SK-N-SH (cell line): ENCODE results near the gene PDGFC. TPM values are rescaled to one million over a fixed set of nuclear protein-coding genes. Genes with fewer than 3 reads are reported as not detected.

Experiments used
- CTCF ChIA-PET: fragments of 300-600, 350-600 bp; formaldehyde crosslinking; extraction: SDS; loops from one replicate; lab custom pipeline; 2021; lab: Yijun Ruan, JAX
- POLR2A ChIA-PET: fragments of 350-600 bp; sonication (Branson Sonifier 250); formaldehyde crosslinking; extraction: SDS; loops from one replicate; lab custom pipeline; 2020; ENCODE audit warnings: antibody characterized with exemption, inconsistent platforms; lab: Yijun Ruan, JAX
- DNase-seq: peaks from one replicate; pipeline ENCODE4 v3.0.0; 2012
- H2AFZ ChIP-seq: fragments of 200-600 bp; sonication (generic); 2 replicates; pipeline ENCODE4 v1.8.1; 2016; ENCODE audit warnings: antibody characterized with exemption, mild to moderate bottlenecking, low read depth
- H3F3A ChIP-seq: fragments of 200-600 bp; sonication (generic); replicated peaks from 2 replicates; pipeline ENCODE3; 2016; ENCODE audit warnings: antibody characterized with exemption, mild to moderate bottlenecking; ENCODE audit not compliant: insufficient read depth
- H3K27ac ChIP-seq, 2 experiments: fragments of 200-500 bp in 1 of 2; fragments of 200-600 bp in 1 of 2; sonication (Bioruptor generic) in 1 of 2; sonication (generic), shearing (Covaris generic) in 1 of 2; 2 replicates each; pipeline versions ENCODE4 v1.5.1 to v1.6.1; 2014 to 2016; ENCODE audit warnings: low read depth in 2 of 2, inconsistent platforms in 1 of 2, low read length in 1 of 2, mild to moderate bottlenecking in 1 of 2, mixed read lengths in 1 of 2
- H3K27me3 ChIP-seq: fragments of 200-600 bp; sonication (generic), shearing (Covaris generic); 2 replicates; pipeline ENCODE4 v1.6.1; 2016; ENCODE audit warnings: mixed run types; ENCODE audit not compliant: insufficient read depth
- H3K36me3 ChIP-seq, 2 experiments: fragments of 200-500 bp in 1 of 2; fragments of 200-600 bp in 1 of 2; sonication (Bioruptor generic) in 1 of 2; sonication (generic) in 1 of 2; replicated peaks in 1 of 2; 2 replicates each; pipeline versions ENCODE3 to v1.5.1; 2014 to 2016; ENCODE audit warnings: low read length in 1 of 2, mild to moderate bottlenecking in 1 of 2; ENCODE audit not compliant: insufficient read depth in 2 of 2, control insufficient read depth in 1 of 2
- H3K4me1 ChIP-seq, 2 experiments: fragments of 200-500 bp in 1 of 2; fragments of 200-600 bp in 1 of 2; sonication (Bioruptor generic) in 1 of 2; sonication (generic), shearing (Covaris generic) in 1 of 2; 2 replicates each; pipeline versions ENCODE4 v1.5.1 to v1.6.1; 2014 to 2016; ENCODE audit warnings: low read depth in 1 of 2, low read length in 1 of 2, mixed run types in 1 of 2; ENCODE audit not compliant: insufficient read depth in 2 of 2, control insufficient read depth in 1 of 2
- H3K4me2 ChIP-seq: fragments of 200-600 bp; sonication (generic), shearing (Covaris generic); 2 replicates; pipeline ENCODE4 v1.6.1; 2017; ENCODE audit warnings: mixed run types
- H3K4me3 ChIP-seq, 2 experiments: fragments of 200-500 bp in 1 of 2; fragments of 200-600 bp in 1 of 2; sonication (Bioruptor generic) in 1 of 2; sonication (generic), shearing (Covaris generic) in 1 of 2; 2 replicates each; pipeline versions ENCODE4 v1.5.1 to v1.8.1; 2014 to 2016; ENCODE audit warnings: low read depth in 2 of 2, inconsistent platforms in 1 of 2, low read length in 1 of 2, mild to moderate bottlenecking in 1 of 2, mixed read lengths in 1 of 2, moderate library complexity in 1 of 2
- H3K79me2 ChIP-seq: fragments of 200-600 bp; sonication (generic); 2 replicates; pipeline ENCODE4 v1.8.1; 2017; ENCODE audit warnings: mild to moderate bottlenecking; ENCODE audit not compliant: insufficient read depth
- H3K9ac ChIP-seq: fragments of 200-600 bp; sonication (generic); 2 replicates; pipeline ENCODE4 v1.6.1; 2017; ENCODE audit warnings: mixed run types
- H3K9me2 ChIP-seq: fragments of 200-600 bp; sonication (generic); 2 replicates; pipeline ENCODE4 v1.6.1; 2017; ENCODE audit warnings: mixed run types
- H3K9me3 ChIP-seq: fragments of 200-600 bp; sonication (generic); 2 replicates; pipeline ENCODE4 v1.6.1; 2017; ENCODE audit warnings: mixed run types, mild to moderate bottlenecking, moderate library complexity
- H4K20me1 ChIP-seq: fragments of 200-600 bp; sonication (generic); 2 replicates; pipeline ENCODE4 v1.6.1; 2017; ENCODE audit warnings: mild to moderate bottlenecking, mixed run types; ENCODE audit not compliant: insufficient read depth
- CHD2 ChIP-seq: fragments of 150-350 bp; IDR thresholded peaks from 2 replicates; pipeline ENCODE4 v1.6.1; 2018; ENCODE audit warnings: low read length; ENCODE audit not compliant: partially characterized antibody
- ELF1 ChIP-seq: IDR thresholded peaks from 2 replicates; pipeline ENCODE4 v1.4.0; 2012
- EP300 ChIP-seq, 2 experiments: IDR thresholded peaks; 2 replicates each; pipeline versions ENCODE4 v1.4.0 to v1.6.1; 2012; ENCODE audit warnings: borderline replicate concordance in 1 of 2, low read depth in 1 of 2, low read length in 1 of 2
- EZH2phosphoT487 ChIP-seq: fragments of 200-600 bp; sonication (generic); IDR thresholded peaks from 2 replicates; pipeline ENCODE4 v1.6.1; 2017; ENCODE audit warnings: low read depth, mixed run types, mild to moderate bottlenecking, antibody characterized with exemption, moderate library complexity, borderline replicate concordance
- FOSL2 ChIP-seq: IDR thresholded peaks from 2 replicates; pipeline ENCODE4 v1.4.0; 2012; ENCODE audit warnings: low read depth, mild to moderate bottlenecking, moderate library complexity, borderline replicate concordance
- GATA2 ChIP-seq: sonication (generic); formaldehyde crosslinking; IDR thresholded peaks from 2 replicates; pipeline ENCODE4 v1.5.0; 2020; ENCODE audit warnings: mild to moderate bottlenecking, missing genetic modification reagents
- JUND ChIP-seq: IDR thresholded peaks from 2 replicates; pipeline ENCODE4 v1.4.0; 2012
- MXI1 ChIP-seq: IDR thresholded peaks from 2 replicates; pipeline ENCODE4 v1.6.1; 2012; ENCODE audit warnings: mild to moderate bottlenecking, low read depth, low read length, improper control_type of control experiment
- NRF1 ChIP-seq: IDR thresholded peaks from 2 replicates; pipeline ENCODE4 v1.6.1; 2012; ENCODE audit warnings: low read depth, mild to moderate bottlenecking, low read length
- POLR2AphosphoS5 ChIP-seq: IDR thresholded peaks from 2 replicates; pipeline ENCODE4 v1.6.1; 2012; ENCODE audit warnings: low read depth, low read length
- RAD21 ChIP-seq: IDR thresholded peaks from 2 replicates; pipeline ENCODE4 v1.6.1; 2012; ENCODE audit warnings: mild to moderate bottlenecking, low read length
- RFX5 ChIP-seq: IDR thresholded peaks from 2 replicates; pipeline ENCODE4 v1.6.1; 2012; ENCODE audit warnings: mild to moderate bottlenecking, improper control_type of control experiment, low read length
- RXRA ChIP-seq: IDR thresholded peaks from 2 replicates; pipeline ENCODE4 v1.4.0; 2012; ENCODE audit warnings: low read depth, mild to moderate bottlenecking, borderline replicate concordance
- SMC3 ChIP-seq: IDR thresholded peaks from 2 replicates; pipeline ENCODE4 v1.6.1; 2012; ENCODE audit warnings: low read depth, low read length, improper control_type of control experiment
- WGBS: methylation state at CpG from one replicate; pipeline ENCODE4 v1.1.6; 2017; ENCODE audit warnings: low lambda C conversion rate; 5-methylcytosine and 5-hydroxymethylcytosine counted together
- polyA plus RNA-seq, 3 experiments: library from polyadenylated mRNA; depleted of rRNA; stranded (reverse); fragments of >200 nt; gene quantifications; 2 replicates each; pipeline ENCODE4 v1.2.3, GENCODE V29; 2012
- TF ChIP-seq, protein P1 (sequence below): fragments of 150-350 bp; IDR thresholded peaks from 2 replicates; pipeline ENCODE4 v1.6.1; 2017; ENCODE audit warnings: antibody characterized with exemption, low read length, low read depth, borderline replicate concordance
- TF ChIP-seq, protein P2 (sequence below): IDR thresholded peaks from 2 replicates; pipeline ENCODE4 v1.4.0; 2012; ENCODE audit warnings: low read depth
- TF ChIP-seq, protein P3 (sequence below): IDR thresholded peaks from 2 replicates; pipeline ENCODE4 v1.6.1; 2012; ENCODE audit warnings: mild to moderate bottlenecking, low read depth, low read length, moderate library complexity
- TF ChIP-seq, protein P4 (sequence below): fragments of 150-350 bp; IDR thresholded peaks from 2 replicates; pipeline ENCODE4 v1.6.1; 2016; ENCODE audit warnings: mild to moderate bottlenecking, low read depth, low read length
- TF ChIP-seq, protein P5 (sequence below): IDR thresholded peaks from 2 replicates; pipeline ENCODE4; 2012

The PDGFC gene
- polyA plus RNA-seq, 1 of the 3 experiments (the other 2 are of a cell fraction): 29.8 TPM

DNA sequence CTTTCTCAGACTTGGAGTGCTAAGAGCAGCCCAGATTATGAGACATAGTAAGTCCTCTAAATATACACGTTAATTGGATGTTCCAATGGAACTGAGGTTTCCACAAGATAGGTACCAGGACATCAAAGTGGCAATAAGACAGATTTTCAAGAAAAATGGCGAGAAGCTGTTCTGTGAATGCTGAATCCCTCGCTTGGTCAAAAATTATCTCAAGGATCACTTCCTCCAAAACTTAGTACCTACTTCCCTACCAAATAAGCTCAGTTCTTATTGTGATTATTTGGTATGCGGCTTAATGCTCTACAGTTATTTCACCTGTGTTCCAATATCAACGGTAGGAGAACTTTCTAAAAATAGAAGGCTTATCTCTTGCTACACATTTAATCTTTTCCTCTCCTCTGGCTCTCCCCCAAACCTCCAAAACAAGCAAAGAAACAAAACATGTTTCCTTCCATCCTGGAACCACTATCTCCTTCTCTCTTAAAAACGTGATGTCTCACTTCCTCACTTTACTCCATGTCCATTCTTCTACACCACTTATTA, 14.7 kb downstream of the PDGFC start:
- POLR2A ChIA-PET: no interaction called here
- Histone ChIP-seq H3K4me3 (no peak overlapping the region), H3K27me3 (no peaks in the 10 kb centered on the region), H3K4me1 (peaks cover 0 to 60% of the 10 kb centered on the region in 2 experiments; a peak in 3 of 4 replicates), H3K27ac (peak overlapping the region in 1 of 2 experiments; percentile 19; a peak in 1 of 4 replicates), H3K79me2 (peaks cover 100% of the 10 kb centered on the region), H3K9ac (no peak overlapping the region), H4K20me1 (no peaks in the 10 kb centered on the region), H3K36me3 (no peaks in the 10 kb centered on the region), H3F3A (peaks cover 4% of the 10 kb centered on the region), H3K9me2 (no peaks in the 10 kb centered on the region), H3K4me2 (no peak overlapping the region)
- DNase-seq: no peak
- CTCF ChIA-PET: interaction anchor here (0.9 kb wide), 1 partner anchor 8 kb away, joined by 3 read pairs; no protein-coding TSS in a partner anchor
- WGBS: 68% methylated on average over 6 of the region's 6 CpGs
- TF ChIP-seq, protein P1, sequence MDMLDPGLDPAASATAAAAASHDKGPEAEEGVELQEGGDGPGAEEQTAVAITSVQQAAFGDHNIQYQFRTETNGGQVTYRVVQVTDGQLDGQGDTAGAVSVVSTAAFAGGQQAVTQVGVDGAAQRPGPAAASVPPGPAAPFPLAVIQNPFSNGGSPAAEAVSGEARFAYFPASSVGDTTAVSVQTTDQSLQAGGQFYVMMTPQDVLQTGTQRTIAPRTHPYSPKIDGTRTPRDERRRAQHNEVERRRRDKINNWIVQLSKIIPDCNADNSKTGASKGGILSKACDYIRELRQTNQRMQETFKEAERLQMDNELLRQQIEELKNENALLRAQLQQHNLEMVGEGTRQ: no peak
- TF ChIP-seq, protein P2, sequence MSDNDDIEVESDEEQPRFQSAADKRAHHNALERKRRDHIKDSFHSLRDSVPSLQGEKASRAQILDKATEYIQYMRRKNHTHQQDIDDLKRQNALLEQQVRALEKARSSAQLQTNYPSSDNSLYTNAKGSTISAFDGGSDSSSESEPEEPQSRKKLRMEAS: no peak
- TF ChIP-seq GATA2 (CRISPR knock-in tag): no peak
- TF ChIP-seq EP300 (IDR thresholded peaks at IDR 0.05; ENCODE audit: borderline replicate concordance in 1 of 2, low read depth in 1 of 2, low read length in 1 of 2): no peak
- TF ChIP-seq FOSL2: no peak
- TF ChIP-seq, protein P3, sequence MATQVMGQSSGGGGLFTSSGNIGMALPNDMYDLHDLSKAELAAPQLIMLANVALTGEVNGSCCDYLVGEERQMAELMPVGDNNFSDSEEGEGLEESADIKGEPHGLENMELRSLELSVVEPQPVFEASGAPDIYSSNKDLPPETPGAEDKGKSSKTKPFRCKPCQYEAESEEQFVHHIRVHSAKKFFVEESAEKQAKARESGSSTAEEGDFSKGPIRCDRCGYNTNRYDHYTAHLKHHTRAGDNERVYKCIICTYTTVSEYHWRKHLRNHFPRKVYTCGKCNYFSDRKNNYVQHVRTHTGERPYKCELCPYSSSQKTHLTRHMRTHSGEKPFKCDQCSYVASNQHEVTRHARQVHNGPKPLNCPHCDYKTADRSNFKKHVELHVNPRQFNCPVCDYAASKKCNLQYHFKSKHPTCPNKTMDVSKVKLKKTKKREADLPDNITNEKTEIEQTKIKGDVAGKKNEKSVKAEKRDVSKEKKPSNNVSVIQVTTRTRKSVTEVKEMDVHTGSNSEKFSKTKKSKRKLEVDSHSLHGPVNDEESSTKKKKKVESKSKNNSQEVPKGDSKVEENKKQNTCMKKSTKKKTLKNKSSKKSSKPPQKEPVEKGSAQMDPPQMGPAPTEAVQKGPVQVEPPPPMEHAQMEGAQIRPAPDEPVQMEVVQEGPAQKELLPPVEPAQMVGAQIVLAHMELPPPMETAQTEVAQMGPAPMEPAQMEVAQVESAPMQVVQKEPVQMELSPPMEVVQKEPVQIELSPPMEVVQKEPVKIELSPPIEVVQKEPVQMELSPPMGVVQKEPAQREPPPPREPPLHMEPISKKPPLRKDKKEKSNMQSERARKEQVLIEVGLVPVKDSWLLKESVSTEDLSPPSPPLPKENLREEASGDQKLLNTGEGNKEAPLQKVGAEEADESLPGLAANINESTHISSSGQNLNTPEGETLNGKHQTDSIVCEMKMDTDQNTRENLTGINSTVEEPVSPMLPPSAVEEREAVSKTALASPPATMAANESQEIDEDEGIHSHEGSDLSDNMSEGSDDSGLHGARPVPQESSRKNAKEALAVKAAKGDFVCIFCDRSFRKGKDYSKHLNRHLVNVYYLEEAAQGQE: no peak
- TF ChIP-seq RXRA: no peak
- no peak for TF ChIP-seq NRF1
- no peak for TF ChIP-seq SMC3
- TF ChIP-seq CHD2: no peak
- TF ChIP-seq JUND: no peak
- no peak for TF ChIP-seq RAD21
- no peak for TF ChIP-seq POLR2AphosphoS5
- TF ChIP-seq, protein P4, sequence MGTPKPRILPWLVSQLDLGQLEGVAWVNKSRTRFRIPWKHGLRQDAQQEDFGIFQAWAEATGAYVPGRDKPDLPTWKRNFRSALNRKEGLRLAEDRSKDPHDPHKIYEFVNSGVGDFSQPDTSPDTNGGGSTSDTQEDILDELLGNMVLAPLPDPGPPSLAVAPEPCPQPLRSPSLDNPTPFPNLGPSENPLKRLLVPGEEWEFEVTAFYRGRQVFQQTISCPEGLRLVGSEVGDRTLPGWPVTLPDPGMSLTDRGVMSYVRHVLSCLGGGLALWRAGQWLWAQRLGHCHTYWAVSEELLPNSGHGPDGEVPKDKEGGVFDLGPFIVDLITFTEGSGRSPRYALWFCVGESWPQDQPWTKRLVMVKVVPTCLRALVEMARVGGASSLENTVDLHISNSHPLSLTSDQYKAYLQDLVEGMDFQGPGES: no peak
- TF ChIP-seq, protein P5, sequence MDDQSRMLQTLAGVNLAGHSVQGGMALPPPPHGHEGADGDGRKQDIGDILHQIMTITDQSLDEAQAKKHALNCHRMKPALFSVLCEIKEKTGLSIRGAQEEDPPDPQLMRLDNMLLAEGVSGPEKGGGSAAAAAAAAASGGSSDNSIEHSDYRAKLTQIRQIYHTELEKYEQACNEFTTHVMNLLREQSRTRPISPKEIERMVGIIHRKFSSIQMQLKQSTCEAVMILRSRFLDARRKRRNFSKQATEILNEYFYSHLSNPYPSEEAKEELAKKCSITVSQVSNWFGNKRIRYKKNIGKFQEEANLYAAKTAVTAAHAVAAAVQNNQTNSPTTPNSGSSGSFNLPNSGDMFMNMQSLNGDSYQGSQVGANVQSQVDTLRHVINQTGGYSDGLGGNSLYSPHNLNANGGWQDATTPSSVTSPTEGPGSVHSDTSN: no peak
- no peak for TF ChIP-seq EZH2phosphoT487
- TF ChIP-seq RFX5: no peak
- no peak for TF ChIP-seq MXI1
- no peak for TF ChIP-seq ELF1
- TF ChIP-seq, all 33 proteins: peak for 0
- H3K9me3 ChIP-seq: no peaks in the 10 kb centered on the region
- H2AFZ ChIP-seq: no peak overlapping the region
